NCI-H187 (cell line): ENCODE data around the gene SRP68.
"Not testable (repeated sequence)": the region's sequence is repeated elsewhere in the genome, so short reads cannot be mapped to it uniquely, and the experiment has no call there.

Experiments
- DNase-seq, 2 experiments: peaks; one replicate each; lab custom pipeline; 2025; lab: John Stamatoyannopoulos, UW

The SRP68 gene

GRCh38 chr17:76076765-76077583, 4.7 kb upstream of the SRP68 start:
- DNase-seq: no peak

- no peak for DNase-seq
Observed at GRCh38 chr17:76076146-76076764, 3.9 kb upstream of the SRP68 start.

GRCh38 chr17:76075364-76076145, 3.2 kb upstream of the SRP68 start:
- peak in 1 of 2 experiments; percentile 39 for DNase-seq

GRCh38 chr17:76074390-76075363, 2.4 kb upstream of the SRP68 start, which contains the start of gene GALR2:
Gene GALR2 (plus strand): TSS chr17:76074781. CDS start chr17:76074884, 103 bp downstream.
- no peak for DNase-seq

- DNase-seq: no peak
Observed at GRCh38 chr17:76071531-76072147, 678 bp downstream of the SRP68 start.

- DNase-seq: no peak
Observed at GRCh38 chr17:76065775-76066174, 6.5 kb downstream of the SRP68 start.

- no peak for DNase-seq
Observed at GRCh38 chr17:76063875-76064546, 8.3 kb downstream of the SRP68 start.

- not testable (repeated sequence) for DNase-seq
Observed at GRCh38 chr17:76058264-76058663, 14.1 kb downstream of the SRP68 start.

- no peak for DNase-seq
Observed at GRCh38 chr17:76056882-76057281, 15.4 kb downstream of the SRP68 start.

- DNase-seq: no peak
Observed at GRCh38 chr17:76054112-76054476, 18.2 kb downstream of the SRP68 start.

- DNase-seq: no peak
Observed at GRCh38 chr17:76053246-76054111, 18.8 kb downstream of the SRP68 start.

GRCh38 chr17:76051561-76051960, 20.8 kb downstream of the SRP68 start:
- no peak for DNase-seq

- no peak for DNase-seq
Observed at GRCh38 chr17:76050538-76051467, 21.5 kb downstream of the SRP68 start.

- no peak for DNase-seq
Observed at GRCh38 chr17:76049836-76050537, 22.3 kb downstream of the SRP68 start.

- DNase-seq: no peak
Observed at GRCh38 chr17:76049239-76049638, 23.1 kb downstream of the SRP68 start.

- no peak for DNase-seq
Observed at GRCh38 chr17:76048711-76049110, 23.6 kb downstream of the SRP68 start.

- no peak for DNase-seq
Observed at GRCh38 chr17:76048025-76048605, 24.2 kb downstream of the SRP68 start.
